ENCODE results near the gene FICD. TPM values are rescaled to one million over a fixed set of nuclear protein-coding genes. Genes with fewer than 3 reads are reported as not detected.

Gene FICD
- total RNA-seq, 2 experiments from 2014 or later, result 3.5 to 4.5 TPM

DNA sequence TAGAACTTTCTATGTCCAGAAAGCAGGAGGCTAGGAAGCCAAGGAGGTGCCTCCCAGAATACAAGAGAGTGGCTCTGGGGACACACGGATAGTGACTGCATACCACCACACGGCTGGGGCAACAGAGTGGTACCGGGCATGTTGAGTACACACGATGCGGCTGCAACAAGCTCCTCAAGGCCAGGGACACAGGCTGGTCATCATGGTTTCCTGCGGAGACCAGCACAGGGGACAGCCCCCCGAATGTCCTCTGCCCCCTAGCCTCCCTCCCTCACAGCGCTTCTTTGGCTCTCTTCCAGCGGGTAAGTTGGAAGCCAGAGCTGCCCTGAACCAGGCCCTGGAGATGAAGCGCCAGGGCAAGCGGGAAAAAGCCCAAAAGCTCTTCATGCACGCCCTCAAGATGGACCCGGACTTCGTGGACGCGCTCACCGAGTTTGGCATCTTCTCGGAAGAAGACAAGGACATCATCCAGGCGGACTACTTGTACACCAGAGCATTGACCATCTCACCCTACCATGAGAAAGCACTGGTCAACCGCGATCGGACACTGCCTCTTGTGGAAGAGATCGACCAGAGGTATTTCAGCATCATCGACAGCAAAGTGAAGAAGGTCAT lies 3.1 kb downstream of the FICD start:
- DNase-seq, result no peak
- Mint-ChIP-seq H3K27ac (no peak overlapping the region), H3K9me3 (ENCODE audit: low read depth) (no peaks in the 10 kb centered on the region), H3K36me3 (ENCODE audit: low read depth) (peaks cover 31% of the 10 kb centered on the region), H3K4me3 (no peak overlapping the region), H3K4me1 (peaks cover 15% of the 10 kb centered on the region), H3K27me3 (no peaks in the 10 kb centered on the region)
- CTCF ChIA-PET, result interaction anchor here (1.0 to 1.3 kb wide), 3 partner anchors 26 to 600 kb away, joined by 3 to 4 read pairs (median 3); no protein-coding TSS in a partner anchor
- POLR2A ChIA-PET, result no interaction called here
- no peak for ATAC-seq
- intact Hi-C loops (cut with DNase I, micrococcal nuclease), result loop anchor here (5.0 to 10.0 kb wide), 2 partner anchors 114 to 1057 kb away; partner anchors contain the start of genes SELPLG (in 2 of the 2), MMAB (in 1 of the 2) and MVK (in 1 of the 2)

DNA sequence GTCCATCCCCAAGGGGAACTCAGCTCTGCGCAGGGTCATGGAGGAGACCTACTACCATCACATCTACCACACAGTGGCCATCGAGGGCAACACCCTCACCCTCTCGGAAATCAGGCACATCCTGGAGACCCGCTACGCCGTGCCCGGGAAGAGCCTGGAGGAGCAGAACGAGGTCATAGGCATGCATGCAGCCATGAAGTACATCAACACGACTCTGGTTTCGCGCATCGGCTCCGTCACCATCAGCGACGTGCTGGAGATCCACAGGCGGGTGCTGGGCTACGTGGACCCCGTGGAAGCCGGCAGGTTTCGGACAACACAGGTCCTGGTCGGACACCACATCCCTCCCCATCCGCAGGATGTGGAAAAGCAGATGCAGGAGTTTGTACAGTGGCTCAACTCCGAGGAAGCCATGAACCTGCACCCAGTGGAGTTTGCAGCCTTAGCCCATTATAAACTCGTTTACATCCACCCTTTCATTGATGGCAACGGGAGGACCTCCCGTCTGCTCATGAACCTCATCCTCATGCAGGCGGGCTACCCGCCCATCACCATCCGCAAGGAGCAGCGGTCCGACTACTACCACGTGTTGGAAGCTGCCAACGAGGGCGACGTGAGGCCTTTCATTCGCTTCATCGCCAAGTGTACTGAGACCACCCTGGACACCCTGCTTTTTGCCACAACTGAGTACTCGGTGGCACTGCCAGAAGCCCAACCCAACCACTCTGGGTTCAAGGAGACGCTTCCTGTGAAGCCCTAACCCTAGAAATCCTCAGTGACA lies 3.8 kb downstream of the FICD start:
- no peaks in the 10 kb centered on the region for H3K9me3 Mint-ChIP-seq (ENCODE audit: low read depth)
- no peak overlapping the region for H3K27ac Mint-ChIP-seq
- ChIA-PET POLR2A (no interaction called here), CTCF (interaction anchor here (1.0 to 1.3 kb wide), 3 partner anchors 13 to 600 kb away, joined by 3 to 4 read pairs (median 3); no protein-coding TSS in a partner anchor)
- peaks cover 15% of the 10 kb centered on the region for H3K4me1 Mint-ChIP-seq
- H3K36me3 Mint-ChIP-seq (ENCODE audit: low read depth), result peaks cover 37% of the 10 kb centered on the region
- no peaks in the 10 kb centered on the region for H3K27me3 Mint-ChIP-seq
- no peak overlapping the region for H3K4me3 Mint-ChIP-seq
- DNase-seq (no peak), ATAC-seq (no peak)
- intact Hi-C loops (cut with DNase I, micrococcal nuclease), result loop anchor here (5.0 to 10.0 kb wide), 2 partner anchors 113 to 1056 kb away; partner anchors contain the start of genes SELPLG (in 2 of the 2), MMAB (in 1 of the 2) and MVK (in 1 of the 2)

DNA sequence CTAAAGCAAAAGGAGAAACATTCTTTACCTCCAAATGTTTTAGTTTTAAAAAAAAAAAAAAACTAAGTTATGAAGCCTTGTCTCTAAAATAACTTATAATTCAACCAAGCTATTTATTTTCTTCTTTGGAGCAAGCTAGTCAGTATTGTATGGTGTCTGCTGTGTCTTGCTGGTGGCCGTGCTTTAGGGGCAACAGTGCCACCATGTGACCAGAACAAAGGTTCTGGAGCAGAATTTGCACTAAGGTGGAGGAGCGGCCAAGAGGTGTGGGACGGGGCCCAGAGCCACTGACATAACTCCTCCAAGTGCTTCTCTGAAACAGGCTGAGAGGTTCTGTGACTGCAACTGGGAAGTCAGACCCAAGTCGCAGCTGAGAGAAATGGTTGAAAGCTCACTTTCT lies 4.5 kb downstream of the FICD start:
- Mint-ChIP-seq H3K27me3 (no peaks in the 10 kb centered on the region), H3K4me3 (no peak overlapping the region), H3K9me3 (ENCODE audit: low read depth) (no peaks in the 10 kb centered on the region), H3K36me3 (ENCODE audit: low read depth) (peaks cover 41% of the 10 kb centered on the region), H3K27ac (no peak overlapping the region), H3K4me1 (peaks cover 13% of the 10 kb centered on the region)
- POLR2A ChIA-PET, result interaction anchor here (0.7 kb wide), 1 partner anchor 170 kb away, joined by 6 read pairs; no protein-coding TSS in a partner anchor
- DNase-seq, result no peak
- intact Hi-C loops (cut with DNase I, micrococcal nuclease), result loop anchor here (5.0 to 10.0 kb wide), 2 partner anchors 113 to 1055 kb away; partner anchors contain the start of genes SELPLG (in 2 of the 2), MMAB (in 1 of the 2) and MVK (in 1 of the 2)
- CTCF ChIA-PET, result interaction anchor here (1.0 kb wide), 1 partner anchor 12 kb away, joined by 3 read pairs; no protein-coding TSS in a partner anchor
- no peak for ATAC-seq

DNA sequence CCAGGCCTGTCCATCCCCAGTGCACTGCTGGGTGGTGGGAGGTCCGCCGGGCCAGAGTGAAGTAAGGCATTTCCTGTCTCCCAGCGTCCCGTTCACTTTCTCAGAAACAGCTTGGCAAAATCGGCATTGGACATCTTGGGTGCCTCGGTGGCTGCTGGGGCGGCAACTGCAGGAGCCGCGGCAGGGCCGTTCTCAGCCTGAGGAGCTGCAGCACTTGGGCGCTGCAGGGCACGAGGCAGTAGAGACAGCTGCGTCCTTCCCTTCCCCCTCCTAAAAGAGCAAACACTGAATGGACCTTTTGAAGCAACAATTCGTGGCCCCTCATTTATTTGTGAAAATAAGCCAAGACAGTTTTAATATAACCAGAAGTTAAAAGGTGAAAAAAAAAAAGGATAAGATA lies 8.3 kb downstream of the FICD start:
- Mint-ChIP-seq H3K27ac (no peak overlapping the region), H3K4me1 (no peaks in the 10 kb centered on the region), H3K27me3 (no peaks in the 10 kb centered on the region), H3K4me3 (no peak overlapping the region), H3K9me3 (ENCODE audit: low read depth) (no peaks in the 10 kb centered on the region), H3K36me3 (ENCODE audit: low read depth) (peaks cover 68% of the 10 kb centered on the region)
- ATAC-seq (no peak), DNase-seq (no peak)
- ChIA-PET POLR2A (no interaction called here), CTCF (interaction anchor here (1.9 kb wide), 1 partner anchor 11 kb away, joined by 8 read pairs; no protein-coding TSS in a partner anchor)
- intact Hi-C loops (cut with DNase I, micrococcal nuclease), result no loop called here

DNA sequence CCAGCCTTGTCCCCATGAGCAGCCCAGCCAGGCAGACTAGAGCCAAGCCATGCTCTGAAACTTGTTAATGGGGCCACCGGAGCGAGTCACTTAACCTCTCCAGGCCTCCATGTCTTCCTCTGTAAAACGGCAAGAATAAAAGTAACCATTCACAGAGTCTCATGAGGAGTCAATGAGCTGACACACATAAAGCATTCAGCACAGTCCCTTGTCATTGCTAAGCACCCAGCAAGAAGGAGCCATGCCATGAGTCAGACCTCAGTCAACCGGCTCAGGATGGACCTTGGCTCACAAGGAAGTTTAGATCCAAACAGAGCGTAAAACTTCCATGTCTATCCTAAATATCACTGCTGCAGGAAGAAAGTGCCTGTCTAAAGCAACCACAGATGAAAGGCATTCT lies 10.6 kb downstream of the FICD start:
- no peaks in the 10 kb centered on the region for H3K27me3 Mint-ChIP-seq
- ChIA-PET CTCF (interaction anchor here (0.7 kb wide), 1 partner anchor 188 kb away, joined by 3 read pairs; no protein-coding TSS in a partner anchor), POLR2A (no interaction called here)
- H3K4me3 Mint-ChIP-seq, result no peak overlapping the region
- DNase-seq (no peak), ATAC-seq (peak; percentile 26)
- H3K27ac Mint-ChIP-seq, result no peak overlapping the region
- intact Hi-C loops (cut with DNase I, micrococcal nuclease), result no loop called here
- H3K36me3 Mint-ChIP-seq (ENCODE audit: low read depth), result peaks cover 72% of the 10 kb centered on the region
- H3K4me1 Mint-ChIP-seq, result no peaks in the 10 kb centered on the region
- no peaks in the 10 kb centered on the region for H3K9me3 Mint-ChIP-seq (ENCODE audit: low read depth)

DNA sequence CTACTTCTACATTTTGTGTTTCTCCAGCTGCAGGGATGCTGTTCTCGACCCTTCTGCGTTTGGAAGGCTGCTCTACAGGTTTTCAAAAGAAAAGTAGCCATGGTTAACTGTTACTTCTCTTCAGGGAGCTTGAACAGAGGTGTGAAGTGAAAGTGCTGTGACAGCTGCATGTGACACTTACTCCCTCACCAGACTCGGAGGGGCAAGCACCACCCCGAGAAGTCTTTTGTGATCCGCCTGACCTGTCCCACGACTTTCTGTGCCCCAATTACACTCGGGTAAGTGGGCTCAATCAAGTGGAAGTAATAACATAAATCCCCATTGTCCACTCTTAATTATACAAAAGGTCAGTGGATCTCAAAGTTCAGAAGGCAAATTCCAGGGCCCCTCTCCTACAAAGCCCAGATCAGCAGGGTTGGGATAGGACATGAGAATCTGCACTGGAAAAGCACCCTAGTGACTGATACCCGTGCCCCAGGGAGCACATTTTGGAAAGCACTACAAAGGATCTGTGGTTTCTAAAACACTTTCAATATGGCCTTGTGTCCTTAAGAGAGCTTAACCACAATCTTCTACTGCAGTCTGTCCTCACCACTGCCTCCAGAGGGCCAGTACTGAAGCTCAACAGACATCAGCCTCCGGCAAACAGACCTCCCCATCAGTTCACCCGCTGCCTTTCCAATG lies 11.5 kb downstream of the FICD start:
- H3K4me3 Mint-ChIP-seq, result no peak overlapping the region
- intact Hi-C loops (cut with DNase I, micrococcal nuclease), result no loop called here
- no peak overlapping the region for H3K27ac Mint-ChIP-seq
- no peaks in the 10 kb centered on the region for H3K4me1 Mint-ChIP-seq
- H3K9me3 Mint-ChIP-seq (ENCODE audit: low read depth), result no peaks in the 10 kb centered on the region
- POLR2A ChIA-PET, result no interaction called here
- peaks cover 68% of the 10 kb centered on the region for H3K36me3 Mint-ChIP-seq (ENCODE audit: low read depth)
- CTCF ChIA-PET, result no interaction called here
- no peaks in the 10 kb centered on the region for H3K27me3 Mint-ChIP-seq
- DNase-seq (no peak), ATAC-seq (no peak)

DNA sequence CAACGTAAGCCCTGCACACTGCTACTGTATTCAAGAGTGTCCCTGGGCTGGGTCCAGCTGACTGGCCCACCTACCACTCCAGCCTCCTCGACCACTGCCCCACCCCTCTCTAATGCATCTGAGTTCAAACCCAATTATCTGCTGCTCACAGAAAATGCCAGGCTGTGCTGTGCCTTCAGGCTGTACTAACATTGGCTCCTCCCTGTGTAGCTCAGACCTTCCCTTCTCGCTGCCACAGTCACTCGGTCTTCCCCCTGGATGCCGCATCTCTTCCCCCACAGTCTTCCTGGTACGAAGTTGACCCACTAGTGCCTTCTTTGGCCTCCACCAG lies 12.1 kb downstream of the FICD start:
- CTCF ChIA-PET, result no interaction called here
- intact Hi-C loops (cut with DNase I, micrococcal nuclease), result no loop called here
- no peak for ATAC-seq

DNA sequence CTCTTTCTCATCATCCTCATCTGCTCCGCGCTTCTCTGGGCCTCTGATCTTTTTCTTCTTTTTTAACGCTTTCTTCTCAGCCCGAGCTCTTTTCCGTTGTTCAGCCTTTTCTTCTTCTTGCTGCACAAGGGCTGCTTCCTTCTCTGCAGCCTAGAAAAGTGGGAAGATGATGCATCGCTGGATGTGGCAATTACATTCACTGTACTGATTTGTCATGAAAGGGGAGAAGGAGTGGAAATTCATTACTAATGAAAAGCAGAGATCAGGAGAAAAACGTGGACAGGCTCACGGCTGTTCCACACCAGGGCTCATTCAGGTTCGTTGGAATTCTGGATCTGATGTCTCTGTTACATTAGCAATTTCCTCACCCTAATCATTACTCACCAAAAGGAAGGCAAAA lies 15.1 kb downstream of the FICD start:
- no peaks in the 10 kb centered on the region for H3K4me1 Mint-ChIP-seq
- ATAC-seq, result no peak
- intact Hi-C loops (cut with DNase I, micrococcal nuclease), result no loop called here
- peaks cover 57% of the 10 kb centered on the region for H3K36me3 Mint-ChIP-seq (ENCODE audit: low read depth)
- H3K4me3 Mint-ChIP-seq, result no peak overlapping the region
- DNase-seq, result no peak
- ChIA-PET POLR2A (no interaction called here), CTCF (interaction anchor here (0.6 kb wide), 2 partner anchors 27 to 354 kb away, joined by 3 to 5 read pairs; no protein-coding TSS in a partner anchor)
- H3K9me3 Mint-ChIP-seq (ENCODE audit: low read depth), result no peaks in the 10 kb centered on the region
- H3K27me3 Mint-ChIP-seq, result no peaks in the 10 kb centered on the region
- H3K27ac Mint-ChIP-seq, result peak overlapping the region; percentile 10

More for the DNA sequence above, 12.1 kb downstream of the FICD start:
- Mint-ChIP-seq H3K27ac (peak overlapping the region; percentile 24), H3K9me3 (ENCODE audit: low read depth) (no peaks in the 10 kb centered on the region), H3K4me1 (no peaks in the 10 kb centered on the region), H3K4me3 (no peak overlapping the region), H3K27me3 (no peaks in the 10 kb centered on the region), H3K36me3 (ENCODE audit: low read depth) (peaks cover 64% of the 10 kb centered on the region)
- no peak for DNase-seq
- POLR2A ChIA-PET, result no interaction called here

DNA sequence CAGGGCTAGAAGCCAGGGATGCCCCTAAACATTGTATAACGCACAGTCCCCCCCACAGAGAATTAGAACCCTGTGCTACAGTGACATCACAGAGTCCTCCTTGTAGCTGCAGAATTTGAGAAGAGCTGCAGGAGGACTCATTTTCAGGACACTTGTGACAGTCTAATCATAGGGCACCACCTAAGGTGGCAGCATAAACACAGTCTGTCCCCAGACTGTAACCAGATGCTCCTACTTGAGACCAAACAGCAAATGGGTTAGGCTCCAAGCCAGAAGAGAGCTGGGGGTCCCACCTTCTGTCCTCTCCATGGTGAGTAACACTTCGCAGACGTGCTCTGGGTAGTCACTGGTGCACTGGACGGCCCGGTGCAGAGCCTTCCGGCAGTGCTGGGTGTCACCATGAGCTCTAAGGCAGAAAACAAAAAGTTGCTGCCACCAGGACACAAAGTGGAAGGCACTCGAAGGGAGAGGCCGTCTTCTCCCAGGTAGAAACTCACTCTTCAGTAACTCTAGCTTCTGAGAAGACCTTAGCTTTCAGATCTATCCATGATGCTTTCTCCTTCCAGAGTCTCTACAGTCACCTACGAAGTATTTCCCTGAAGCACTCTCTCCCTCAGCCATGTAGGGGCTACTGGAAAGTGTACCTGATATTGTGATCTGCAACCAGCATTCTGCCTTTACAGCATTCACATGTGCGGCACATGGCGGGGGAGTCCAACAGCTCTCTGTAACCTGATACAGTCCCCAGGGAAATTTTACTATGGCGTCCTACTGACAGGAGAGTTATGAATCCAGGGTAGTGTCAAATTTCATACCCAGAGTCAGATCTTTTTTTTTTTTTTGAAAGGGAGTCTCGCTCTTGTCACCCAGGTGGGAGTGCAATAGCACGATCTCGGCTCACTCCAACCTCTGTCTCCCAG lies 17.1 kb downstream of the FICD start:
- Mint-ChIP-seq H3K27me3 (no peaks in the 10 kb centered on the region), H3K4me1 (no peaks in the 10 kb centered on the region), H3K27ac (no peak overlapping the region)

DNA sequence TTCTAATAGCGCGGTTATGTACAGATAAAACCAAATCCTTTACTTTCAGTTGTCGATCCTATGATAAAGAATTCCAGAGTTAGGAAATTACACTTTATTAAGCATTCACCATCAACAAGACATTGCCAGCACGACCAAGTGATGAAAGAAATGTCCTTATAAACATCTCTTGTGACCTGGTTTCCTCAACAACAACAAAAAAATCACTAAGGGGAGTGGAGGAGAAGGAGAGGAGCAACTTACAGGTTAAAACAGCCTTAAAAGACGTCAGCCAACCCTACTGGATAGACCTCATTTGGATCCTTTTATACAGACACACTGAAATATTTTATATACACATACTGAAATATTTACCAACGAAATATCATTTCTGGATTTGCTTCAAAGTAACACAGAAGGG lies 23.1 kb downstream of the FICD start:
- ATAC-seq, result no peak
- Mint-ChIP-seq H3K9me3 (ENCODE audit: low read depth) (no peaks in the 10 kb centered on the region), H3K4me3 (no peak overlapping the region), H3K36me3 (ENCODE audit: low read depth) (peaks cover 51% of the 10 kb centered on the region), H3K27me3 (no peaks in the 10 kb centered on the region), H3K4me1 (peaks cover 12% of the 10 kb centered on the region), H3K27ac (peak overlapping the region; percentile 32)
- ChIA-PET POLR2A (no interaction called here), CTCF (interaction anchor here (1.3 kb wide), 1 partner anchor 23 kb away, joined by 4 read pairs; the partner anchor contains the start of gene FICD)
- intact Hi-C loops (cut with DNase I, micrococcal nuclease), result no loop called here
- no peak for DNase-seq

More for the DNA sequence above, 17.1 kb downstream of the FICD start:
- Mint-ChIP-seq H3K9me3 (ENCODE audit: low read depth) (no peaks in the 10 kb centered on the region), H3K36me3 (ENCODE audit: low read depth) (peaks cover 57% of the 10 kb centered on the region), H3K4me3 (no peak overlapping the region)
- no peak for ATAC-seq
- intact Hi-C loops (cut with DNase I, micrococcal nuclease), result no loop called here
- ChIA-PET POLR2A (no interaction called here), CTCF (interaction anchor here (0.7 to 3.6 kb wide), 7 partner anchors 10 to 149 kb away, joined by 3 to 17 read pairs (median 3); no protein-coding TSS in a partner anchor)
- no peak for DNase-seq

Data from activated CD4-positive, alpha-beta T cell treated with anti-CD3 and anti-CD28 coated beads for 36 hours (primary cell).